Left renal pelvis (tissue), 4 donors: Measurements from ENCODE around the gene TRAPPC6A. TPM values are rescaled to one million over a fixed set of nuclear protein-coding genes. Genes with fewer than 3 reads are reported as not detected.

Source experiments
- polyA plus RNA-seq, 4 donors: library from polyadenylated mRNA; unstranded; fragments of 120-200 nt; gene quantifications; one replicate each; pipeline ENCODE4 v1.2.1, GENCODE V29; 2013; ENCODE audit not compliant: insufficient read length in 4 of 4

Gene TRAPPC6A
- polyA plus RNA-seq, 4 donors: 11.6 to 48.6 (median 30.8) TPM

Other genes starting within 250 kb of the TRAPPC6A start
- gene APOC4, start 236.0 kb downstream of the TRAPPC6A start, polyA plus RNA-seq: not detected
- 10 to 100 TPM in 2 of 4 donors, 1 to 10 TPM in 2; 4.3 to 12.8 (median 8.8) TPM for gene APOC2, start 232.2 kb downstream of the TRAPPC6A start, polyA plus RNA-seq
- gene CLPTM1, start 222.9 kb downstream of the TRAPPC6A start, polyA plus RNA-seq: 100 to 1,000 TPM in 2 of 4 donors, 10 to 100 TPM in 2; 70.4 to 125 (median 103) TPM
- 1 to 10 TPM; 4.4 to 6.6 (median 5.5) TPM for gene RELB, start 176.8 kb downstream of the TRAPPC6A start, polyA plus RNA-seq
- gene CLASRP, start 139.2 kb downstream of the TRAPPC6A start, polyA plus RNA-seq: 10 to 100 TPM; 55.9 to 94.2 (median 64.6) TPM
- gene ZNF296, start 101.8 kb downstream of the TRAPPC6A start, polyA plus RNA-seq: 1 to 10 TPM in 1 of 4 donors, under 1 TPM in 3; 0.45 to 2.5 (median 0.76) TPM
- gene GEMIN7, start 99.0 kb downstream of the TRAPPC6A start, polyA plus RNA-seq: 10 to 100 TPM; 16.6 to 27.3 (median 22.5) TPM
- gene PPP1R37, start 85.1 kb downstream of the TRAPPC6A start, polyA plus RNA-seq: 10 to 100 TPM; 15.2 to 38.9 (median 26.5) TPM
- gene NKPD1, start 17.3 kb downstream of the TRAPPC6A start, polyA plus RNA-seq: under 1 TPM; 0.06 to 0.21 (median 0.13) TPM
- gene BLOC1S3, start 547 bp upstream of the TRAPPC6A start, polyA plus RNA-seq: 10 to 100 TPM in 1 of 4 donors, 1 to 10 TPM in 3; 6.7 to 10.1 (median 9.2) TPM
- 10 to 100 TPM in 1 of 4 donors, 1 to 10 TPM in 3; 4.4 to 10.7 (median 7.1) TPM for gene EXOC3L2, start 67.2 kb upstream of the TRAPPC6A start, polyA plus RNA-seq
- 10 to 100 TPM; 33.2 to 45.1 (median 38.6) TPM for gene MARK4, start 73.0 kb upstream of the TRAPPC6A start, polyA plus RNA-seq
- under 1 TPM; 0.26 to 0.60 (median 0.41) TPM for gene CKM, start 144.6 kb upstream of the TRAPPC6A start, polyA plus RNA-seq
- 1 to 10 TPM in 2 of 4 donors, under 1 TPM in 2; 0.27 to 2.1 (median 1.3) TPM for gene KLC3, start 162.5 kb upstream of the TRAPPC6A start, polyA plus RNA-seq
- 10 to 100 TPM; 24.9 to 39.9 (median 31.8) TPM for gene ERCC2, start 192.3 kb upstream of the TRAPPC6A start, polyA plus RNA-seq
- 10 to 100 TPM in 1 of 4 donors, 1 to 10 TPM in 3; 8.3 to 16.4 (median 9.1) TPM for gene PPP1R13L, start 226.8 kb upstream of the TRAPPC6A start, polyA plus RNA-seq
- gene POLR1G, start 228.4 kb upstream of the TRAPPC6A start, polyA plus RNA-seq: 1 to 10 TPM; 2.6 to 5.1 (median 3.6) TPM
- 10 to 100 TPM; 70.0 to 92.5 (median 79.3) TPM for gene ERCC1, start 245.7 kb upstream of the TRAPPC6A start, polyA plus RNA-seq